ENCODE results near the gene CCDC112.

CCDC112 gene

GRCh38 chr5:115317320-115317719, 20.9 kb upstream of the CCDC112 start:
- DNase-seq = peak; percentile 6

GRCh38 chr5:115313632-115314031, 17.2 kb upstream of the CCDC112 start:
- DNase-seq = no peak

GRCh38 chr5:115313052-115313451, 16.6 kb upstream of the CCDC112 start:
- no peak for DNase-seq

GRCh38 chr5:115309751-115310370, 13.4 kb upstream of the CCDC112 start:
- DNase-seq = peak; percentile 53

- no peak for DNase-seq
These were observed 12.4 kb upstream of the CCDC112 start for GRCh38 chr5:115308815-115309214.

DNA sequence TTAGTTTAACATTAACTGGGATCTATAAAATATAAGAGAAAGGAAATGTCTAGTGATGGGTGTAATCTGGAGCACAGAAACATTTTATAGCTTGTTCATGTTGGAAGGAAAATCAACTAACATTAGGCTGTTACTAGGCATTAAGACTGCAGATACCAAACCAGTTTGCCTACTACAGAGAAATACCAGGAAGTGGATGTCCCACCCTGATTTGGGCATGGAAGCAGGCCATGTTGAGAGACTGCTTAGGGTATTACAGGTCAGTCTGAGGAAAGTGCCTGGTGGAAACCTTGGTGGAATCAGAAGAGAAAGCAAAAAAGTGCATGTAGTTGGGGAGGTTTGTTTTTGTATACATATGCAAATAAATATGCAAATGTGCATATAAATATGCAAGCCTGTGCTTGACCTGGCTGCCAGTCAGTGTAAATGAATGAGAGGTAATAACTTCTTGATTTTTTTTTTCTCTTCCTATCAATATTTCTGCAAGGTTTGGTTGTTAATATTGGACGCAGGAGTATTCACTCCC, 9.6 kb upstream of the CCDC112 start:
- DNase-seq = no peak

- no peak for DNase-seq
These were observed 8.0 kb upstream of the CCDC112 start for GRCh38 chr5:115304496-115304895.

DNA sequence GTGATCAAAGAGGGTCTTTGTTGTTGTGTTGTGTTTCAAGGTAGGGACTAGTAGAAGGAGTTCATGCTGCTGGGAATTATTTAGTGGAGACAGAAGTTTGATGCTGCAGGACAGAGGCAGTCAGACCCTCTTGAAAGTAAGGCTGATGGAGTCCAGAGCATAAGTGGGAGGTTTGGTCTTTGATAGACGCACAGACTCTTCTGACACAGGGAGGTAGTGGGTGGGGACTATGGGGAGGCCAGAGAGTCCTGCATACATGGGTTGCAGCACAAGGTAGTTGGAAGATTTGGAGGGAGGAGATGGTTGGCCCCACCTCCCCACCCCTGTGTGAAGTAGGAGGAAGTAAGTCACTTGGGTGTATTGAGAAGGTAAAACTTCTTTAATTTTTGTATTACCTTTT, 2.4 kb upstream of the CCDC112 start:
- no peak for DNase-seq

GRCh38 chr5:115297031-115297430, 577 bp upstream of the CCDC112 start:
- peak; percentile 24 for DNase-seq

GRCh38 chr5:115295777-115296123, 704 bp downstream of the CCDC112 start:
- DNase-seq = no peak

DNA sequence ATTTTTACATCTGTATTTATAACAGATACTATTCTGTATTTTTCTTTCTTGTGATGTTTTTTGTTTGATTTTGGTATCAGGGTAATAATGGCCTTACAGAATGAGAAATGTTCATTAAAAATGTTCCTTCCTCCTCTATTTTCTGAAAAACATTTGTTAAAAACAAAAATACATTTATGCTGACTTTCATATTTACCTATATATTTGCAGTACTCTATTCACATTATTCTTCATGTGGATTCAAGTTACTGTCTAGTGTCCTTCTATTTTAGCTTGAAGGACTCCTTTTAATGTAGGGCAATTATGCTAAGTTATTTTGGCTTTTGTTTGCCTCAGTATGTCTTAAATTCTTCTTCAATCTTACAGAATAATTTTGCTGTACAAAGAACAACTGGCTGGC, 5.1 kb downstream of the CCDC112 start:
- DNase-seq = no peak

GRCh38 chr5:115289104-115289503, 7.3 kb downstream of the CCDC112 start:
- DNase-seq = no peak

DNA sequence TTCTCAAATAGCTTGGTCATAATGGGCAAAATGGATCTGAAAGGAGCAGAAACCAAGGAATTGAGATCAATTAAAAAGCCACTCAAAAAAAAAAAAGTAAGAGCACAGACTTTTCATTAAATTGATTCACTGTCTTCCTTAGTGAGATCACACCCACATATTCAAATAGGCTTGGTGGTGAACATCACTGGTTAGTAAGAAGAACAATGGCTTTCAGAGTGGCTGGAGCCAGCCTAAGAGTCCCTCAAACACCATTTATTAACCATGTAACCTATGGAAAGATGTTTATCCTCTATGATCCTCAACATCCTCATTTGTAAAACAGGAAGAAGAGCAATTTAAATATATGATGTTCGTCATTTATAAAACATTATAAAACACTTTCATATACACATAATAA, 12.4 kb downstream of the CCDC112 start:
- no peak for DNase-seq

GRCh38 chr5:115282131-115282530, 14.3 kb downstream of the CCDC112 start:
- DNase-seq = no peak

GRCh38 chr5:115274584-115274983, 21.9 kb downstream of the CCDC112 start:
- DNase-seq = no peak

DNA sequence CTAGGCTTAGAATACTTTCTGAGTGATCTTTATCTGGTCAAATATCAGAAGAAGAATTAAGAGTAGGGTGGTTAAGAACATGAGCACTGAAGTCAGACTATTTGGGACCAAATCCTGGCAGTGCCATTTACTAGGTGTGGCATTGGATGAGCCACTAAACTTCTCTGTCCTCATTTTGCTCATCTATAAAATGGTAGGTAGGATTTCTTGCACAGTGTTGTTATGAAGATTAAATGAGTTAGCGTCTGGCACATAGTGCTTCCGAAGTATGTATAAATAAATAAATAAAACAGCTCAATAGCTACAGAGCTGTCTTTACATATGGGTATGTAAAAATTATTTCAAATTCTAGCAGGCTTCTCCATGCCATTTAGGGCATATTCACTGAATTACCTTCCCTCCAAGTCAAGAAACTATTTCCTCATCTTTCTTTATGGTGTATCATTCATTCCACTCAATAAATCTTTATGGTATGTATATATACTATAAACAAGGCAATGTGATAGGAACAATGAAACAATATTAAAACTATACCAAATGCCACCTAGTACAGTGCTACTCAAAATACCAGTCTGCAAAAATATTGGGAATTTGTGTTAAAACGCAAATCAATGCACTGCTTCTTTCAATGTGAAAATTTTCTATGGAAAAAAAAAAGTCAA, 24.0 kb downstream of the CCDC112 start:
- DNase-seq = no peak

GRCh38 chr5:115271295-115272050, 25.0 kb downstream of the CCDC112 start:
- DNase-seq = no peak

- peak; percentile 40 for DNase-seq
These were observed 28.8 kb downstream of the CCDC112 start for GRCh38 chr5:115267617-115268016.

GRCh38 chr5:115265220-115265619, 31.2 kb downstream of the CCDC112 start:
- DNase-seq = no peak

DNA sequence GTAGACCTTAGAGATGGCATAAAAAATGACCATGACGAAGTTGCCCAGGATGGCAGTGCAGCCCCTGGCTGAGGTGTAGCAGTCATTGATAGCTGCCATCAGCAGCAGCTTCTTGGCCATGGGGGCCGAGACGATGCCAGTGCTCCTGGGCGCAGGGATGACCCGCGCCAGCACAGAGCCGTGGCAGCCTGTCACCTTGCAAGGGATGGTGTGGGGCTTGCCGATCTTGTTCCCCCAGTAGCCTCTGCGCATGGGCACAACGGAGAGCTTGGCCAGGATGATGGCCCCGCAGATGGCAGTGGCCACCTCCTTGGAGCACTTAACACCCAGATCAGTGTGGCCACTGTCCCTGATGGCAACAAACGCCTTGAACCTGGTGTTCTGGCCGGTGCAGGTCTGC, 31.7 kb downstream of the CCDC112 start:
- no peak for DNase-seq

- no peak for DNase-seq
These were observed 33.4 kb downstream of the CCDC112 start for GRCh38 chr5:115263078-115263380.

DNA sequence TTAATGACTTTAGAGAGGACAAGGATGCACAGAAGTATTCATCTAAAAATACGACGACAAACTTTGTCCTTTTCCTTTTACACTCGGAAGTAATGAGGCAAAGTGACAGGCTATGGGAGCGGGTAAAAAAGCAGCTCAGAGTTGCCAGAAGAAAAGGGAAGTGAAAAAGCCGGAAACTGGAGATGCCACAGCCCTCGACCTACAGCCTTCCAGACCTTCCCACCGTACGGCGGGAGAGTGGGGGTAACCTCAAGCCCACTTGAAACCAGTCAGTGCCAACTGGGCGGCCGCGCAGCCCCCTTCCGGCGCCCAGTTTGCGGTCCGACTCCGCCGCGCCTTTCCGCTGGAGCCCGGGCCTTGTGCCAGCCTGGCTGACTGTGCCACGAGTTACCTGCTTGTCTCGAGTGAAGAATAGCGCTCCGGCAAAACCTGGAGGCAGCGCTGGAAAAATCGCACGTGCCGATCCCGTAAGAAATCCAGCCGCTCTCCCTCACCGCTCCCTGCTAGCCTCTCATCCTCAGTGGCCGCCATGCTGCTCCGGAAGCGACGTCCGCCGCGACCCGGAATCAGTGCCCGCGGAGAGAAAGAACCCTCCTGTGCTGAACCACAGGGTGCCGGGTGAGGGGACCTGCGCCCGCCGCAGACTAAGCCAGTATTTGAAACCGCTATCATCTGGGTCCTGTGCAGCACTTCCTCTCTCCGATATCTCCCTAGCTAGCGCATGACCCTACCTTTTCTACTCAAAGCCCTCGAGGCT, 34.0 kb downstream of the CCDC112 start, which contains the start of gene PGGT1B:
Gene PGGT1B (minus strand): TSS at position 557 of the 757 bp plus-strand sequence. CDS start 26 bp downstream, at position 531.
- DNase-seq = peak; percentile 69

DNA sequence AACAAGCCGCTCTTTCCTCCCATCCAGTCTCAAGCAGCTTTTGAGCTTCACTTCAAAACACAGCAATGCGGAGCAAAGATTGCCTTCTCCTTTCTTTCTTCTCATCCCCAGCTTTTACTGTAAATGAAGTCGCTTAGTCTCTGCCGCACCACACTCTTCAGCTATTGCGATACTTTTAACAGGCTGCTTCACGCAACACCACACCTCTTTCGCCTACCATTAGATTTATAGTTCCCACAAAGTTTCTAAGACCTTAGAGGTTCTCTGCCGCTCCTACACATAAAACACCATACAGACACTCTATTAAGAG, 34.5 kb downstream of the CCDC112 start:
- no peak for DNase-seq
